ENCODE data around the gene GGCT. TPM values are rescaled to one million over a fixed set of nuclear protein-coding genes. Genes with fewer than 3 reads are reported as not detected.

GGCT gene
- total and polyA plus RNA-seq, 2 of the 8 experiments (the other 6 are each of a cell fraction or from before 2014, with no cell fraction given): 50.0 to 129 TPM

- Histone ChIP-seq H2AK5ac (ENCODE audit: low read depth, low read length) (no peak overlapping the region), H3K36me3 (ENCODE audit: control insufficient read depth in 2 of 4, insufficient read depth in 4 of 4, low read length in 3 of 4) (no peaks in the 10 kb centered on the region), H2BK15ac (ENCODE audit: low read length) (no peak overlapping the region), H3K79me2 (ENCODE audit: control insufficient read depth in 1 of 2, insufficient read depth in 2 of 2, low read length in 2 of 2) (no peaks in the 10 kb centered on the region), H3K79me1 (ENCODE audit: low read depth, low read length) (no peaks in the 10 kb centered on the region), H3K56ac (replicated peaks; ENCODE audit: insufficient read length, low read depth, low read length) (no peak overlapping the region), H2BK5ac (ENCODE audit: low read depth, low read length) (no peak overlapping the region), H3K4me1 (replicated peaks in 1 of 4; ENCODE audit: control insufficient read depth in 3 of 4, insufficient read depth in 4 of 4, low read length in 3 of 4) (peaks cover 3 to 14% (median 5%) of the 10 kb centered on the region in 4 experiments; a peak in 5 of 7 replicates), H3K27me3 (replicated peaks in 1 of 4; ENCODE audit: control insufficient read depth in 3 of 4, extremely low read depth in 1 of 4, insufficient read depth in 3 of 4, low read length in 3 of 4) (no peaks in the 10 kb centered on the region), H3K23ac (ENCODE audit: insufficient read length) (no peak overlapping the region), H3K18ac (ENCODE audit: extremely low read depth, low read length) (no peak overlapping the region), H4K20me1 (replicated peaks in 1 of 2; ENCODE audit: control insufficient read depth in 1 of 2, insufficient read depth in 2 of 2, low read length in 2 of 2) (no peaks in the 10 kb centered on the region), H4K5ac (ENCODE audit: insufficient read length, low read depth, low read length) (no peak overlapping the region), H4K91ac (replicated peaks; ENCODE audit: insufficient read length, low read length) (no peak overlapping the region), H2BK20ac (ENCODE audit: low read length) (no peak overlapping the region), H2BK120ac (replicated peaks; ENCODE audit: low read depth, low read length) (no peak overlapping the region), H3K14ac (ENCODE audit: insufficient read length) (no peak overlapping the region), H3K9me3 (ENCODE audit: insufficient read depth in 2 of 2, low read depth in 1 of 2, low read length in 1 of 2) (no peaks in the 10 kb centered on the region), H2BK12ac (ENCODE audit: low read depth, low read length) (no peak overlapping the region), H3K23me2 (ENCODE audit: low read depth, low read length) (no peaks in the 10 kb centered on the region), H4K8ac (ENCODE audit: extremely low read depth, insufficient read depth, low read length) (no peak overlapping the region), H3K4me3 (ENCODE audit: extremely low read depth in 1 of 4, insufficient read depth in 2 of 4, low read depth in 3 of 4, low read length in 4 of 4) (no peak overlapping the region), H3K27ac (ENCODE audit: low read depth, low read length) (no peak overlapping the region), H3K4me2 (ENCODE audit: insufficient read depth in 1 of 2, low read depth in 2 of 2, low read length in 2 of 2) (no peak overlapping the region), H3K4ac (replicated peaks; ENCODE audit: insufficient read length, low read depth, low read length) (no peak overlapping the region), H3K9ac (replicated peaks in 1 of 4; ENCODE audit: extremely low read depth in 1 of 4, low read depth in 3 of 4, low read length in 3 of 4) (no peak overlapping the region), H2AFZ (ENCODE audit: low read length) (no peak overlapping the region)
- DNase-seq (ENCODE audit: low read depth in 1 of 2, low spot score in 2 of 2): no peak
- POLR2A ChIA-PET (ENCODE audit: partially characterized antibody): no interaction called here
- WGBS, 2 experiments (ENCODE audit: extremely low coverage in 1 of 2, insufficient coverage in 1 of 2, insufficient read length in 1 of 2, insufficient replicate concordance in 2 of 2, low coverage in 1 of 2, low lambda C conversion rate in 2 of 2, missing lambda C conversion rate in 1 of 2): 89% methylated on average over 6 of the region's 6 CpGs; no CpG with 5 or more reads in 1 of the 2 experiments
- FAIRE-seq: no peak
- CTCF ChIA-PET (ENCODE audit: partially characterized antibody): interaction anchor here (1.0 to 2.8 kb wide), 3 partner anchors 10 to 37 kb away, joined by 3 to 17 read pairs (median 6); no protein-coding TSS in a partner anchor
- TF ChIP-seq RNF2 (IDR thresholded peaks at IDR 0.05; ENCODE audit: borderline replicate concordance, low read depth, low read length, missing control alignments, poor library complexity, severe bottlenecking): no peak
- no peak for TF ChIP-seq RAD21 (IDR thresholded peaks at IDR 0.05 in 1 of 2, conservative IDR thresholded peaks at IDR 0.05 in 1 of 2; ENCODE audit: low read depth in 2 of 2, low read length in 2 of 2)
- TF ChIP-seq CEBPB (IDR thresholded peaks at IDR 0.05; ENCODE audit: low read depth, low read length): no peak
- TF ChIP-seq SIX5 (IDR thresholded peaks at IDR 0.05; ENCODE audit: low read depth, low read length): no peak
These were observed 33.9 kb downstream of the GGCT start for GRCh38 chr7:30470771-30471170.

All from H1 (cell line).